ENCODE data around the gene DYNLRB2. TPM values are rescaled to one million over a fixed set of nuclear protein-coding genes. Genes with fewer than 3 reads are reported as not detected.

Gene DYNLRB2
- total RNA-seq, 1 experiment from 2014 or later = not detected

DNA sequence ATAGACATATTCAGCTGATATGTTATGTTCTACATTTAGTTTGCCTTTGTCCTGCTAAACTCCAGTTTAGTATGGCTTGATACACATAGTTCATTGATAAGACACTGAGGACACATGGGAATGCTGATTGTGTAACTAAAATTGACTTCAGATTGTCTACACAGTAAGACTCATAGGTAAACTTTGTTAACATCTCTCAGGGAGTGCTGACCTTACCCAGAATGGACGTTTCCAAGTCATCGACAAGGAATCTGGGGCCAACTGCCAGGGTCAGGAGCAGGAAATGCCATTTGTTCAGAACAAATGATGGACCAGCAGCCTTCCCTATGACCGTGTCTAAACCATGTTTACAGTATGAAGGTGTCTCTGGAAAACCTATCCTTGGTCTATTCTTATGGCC lies 58.7 kb downstream of the DYNLRB2 start:
- no peak for DNase-seq (ENCODE audit: unreplicated experiment)
- ChIA-PET CTCF (no interaction called here), POLR2A (no interaction called here)
- TF ChIP-seq, protein P1, sequence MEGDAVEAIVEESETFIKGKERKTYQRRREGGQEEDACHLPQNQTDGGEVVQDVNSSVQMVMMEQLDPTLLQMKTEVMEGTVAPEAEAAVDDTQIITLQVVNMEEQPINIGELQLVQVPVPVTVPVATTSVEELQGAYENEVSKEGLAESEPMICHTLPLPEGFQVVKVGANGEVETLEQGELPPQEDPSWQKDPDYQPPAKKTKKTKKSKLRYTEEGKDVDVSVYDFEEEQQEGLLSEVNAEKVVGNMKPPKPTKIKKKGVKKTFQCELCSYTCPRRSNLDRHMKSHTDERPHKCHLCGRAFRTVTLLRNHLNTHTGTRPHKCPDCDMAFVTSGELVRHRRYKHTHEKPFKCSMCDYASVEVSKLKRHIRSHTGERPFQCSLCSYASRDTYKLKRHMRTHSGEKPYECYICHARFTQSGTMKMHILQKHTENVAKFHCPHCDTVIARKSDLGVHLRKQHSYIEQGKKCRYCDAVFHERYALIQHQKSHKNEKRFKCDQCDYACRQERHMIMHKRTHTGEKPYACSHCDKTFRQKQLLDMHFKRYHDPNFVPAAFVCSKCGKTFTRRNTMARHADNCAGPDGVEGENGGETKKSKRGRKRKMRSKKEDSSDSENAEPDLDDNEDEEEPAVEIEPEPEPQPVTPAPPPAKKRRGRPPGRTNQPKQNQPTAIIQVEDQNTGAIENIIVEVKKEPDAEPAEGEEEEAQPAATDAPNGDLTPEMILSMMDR (IDR thresholded peaks at IDR 0.05; ENCODE audit: unreplicated experiment) = no peak
- intact Hi-C loops (cut with micrococcal nuclease) = no loop called here
- Mint-ChIP-seq H3K4me1 (ENCODE audit: insufficient read depth, unreplicated experiment) (no peaks in the 10 kb centered on the region), H3K4me3 (ENCODE audit: unreplicated experiment) (no peak overlapping the region), H3K27ac (ENCODE audit: low read depth, unreplicated experiment) (no peak overlapping the region), H3K9me3 (ENCODE audit: unreplicated experiment) (peaks cover 15% of the 10 kb centered on the region), H3K27me3 (ENCODE audit: insufficient read depth, unreplicated experiment) (no peaks in the 10 kb centered on the region), H3K36me3 (ENCODE audit: insufficient read depth, unreplicated experiment) (no peaks in the 10 kb centered on the region)
- no TSS peak for BruUV-seq (replicated peaks)
